ENCODE data around the gene PTPRR. TPM values are rescaled to one million over a fixed set of nuclear protein-coding genes. Genes with fewer than 3 reads are reported as not detected.
A peak's percentile ranks its signal among the peaks of the same experiment; 100 is the strongest.

PTPRR gene
- total and polyA plus RNA-seq, 8 donors = 0.45 to 11.1 (median 3.9) TPM; not detected in 2

DNA sequence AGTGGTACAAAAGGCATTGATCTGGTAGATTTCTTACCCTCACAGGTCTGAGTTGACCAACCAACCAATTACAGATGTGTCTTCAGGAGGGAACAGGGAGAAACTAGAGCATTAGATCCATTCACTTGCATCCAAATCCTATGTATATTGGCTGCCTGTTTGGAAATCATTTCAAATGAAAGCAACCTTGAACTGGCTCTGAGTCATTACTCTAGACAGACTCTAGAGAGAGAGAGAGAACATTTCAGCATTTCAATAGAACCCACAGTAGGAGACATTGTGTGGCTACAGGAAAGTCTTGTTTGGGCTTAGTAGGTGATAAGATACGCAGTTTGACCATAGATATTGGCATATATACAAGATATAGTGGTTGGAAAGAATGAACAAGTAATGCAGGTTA lies 114.5 kb downstream of the PTPRR start:
- H3K4me1 ChIP-seq = no peaks in the 10 kb centered on the region
- no peak for DNase-seq
- H3K27ac ChIP-seq = no peak overlapping the region
- TF ChIP-seq POLR2AphosphoS5 (IDR thresholded peaks at IDR 0.05) = peak in 2 of 3 donors; percentile 5 to 11
- no peak for TF ChIP-seq POLR2A (IDR thresholded peaks at IDR 0.05)
- H3K9me3 ChIP-seq = no peaks in the 10 kb centered on the region
- WGBS, 5 donors = 29 to 47% (median 38%) methylated on average over 1 of the region's 1 CpG
- H3K36me3 ChIP-seq = no peaks in the 10 kb centered on the region
- no peaks in the 10 kb centered on the region for H3K27me3 ChIP-seq
- intact Hi-C loops (cut with DNase I; ENCODE audit: low total_unique reads) = no loop called here
- H3K4me3 ChIP-seq = no peak overlapping the region

DNA sequence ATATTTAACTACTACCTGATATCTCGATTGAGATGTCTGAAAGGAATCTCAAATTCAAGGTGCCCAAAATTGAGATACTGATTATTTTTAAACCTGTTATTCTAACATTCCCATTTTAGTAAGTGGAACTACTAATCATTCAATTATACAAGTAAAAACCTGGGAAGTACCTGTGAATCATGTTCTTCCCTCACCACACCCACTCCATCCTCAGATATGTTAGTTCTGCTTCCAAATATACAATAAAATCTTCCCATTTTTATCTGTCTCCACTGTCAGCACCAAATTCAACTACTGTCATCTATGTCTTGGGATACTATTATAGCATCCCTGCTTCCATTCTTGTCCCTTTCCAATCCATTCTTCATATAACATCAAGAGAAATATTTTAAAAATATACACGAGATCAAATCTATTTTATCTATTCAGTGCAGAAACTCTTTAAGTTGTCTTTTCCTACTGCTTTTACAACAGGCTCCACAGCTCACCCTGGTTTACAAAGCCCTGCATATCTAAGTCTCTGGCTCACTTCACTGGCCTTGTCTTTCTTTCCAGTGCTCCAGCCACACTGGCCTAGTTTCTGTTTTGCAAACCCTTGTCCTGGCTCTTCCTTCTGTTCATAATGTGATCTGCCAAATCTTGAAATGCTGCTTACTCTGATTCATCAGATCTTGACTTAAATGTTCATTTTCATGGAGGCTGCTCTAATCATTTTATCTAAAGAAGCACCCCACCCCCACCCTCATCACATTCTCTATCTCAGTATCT lies 122.3 kb downstream of the PTPRR start:
- H3K36me3 ChIP-seq = no peaks in the 10 kb centered on the region
- peaks cover 0 to 5% (median 0%) of the 10 kb centered on the region in 4 donors for H3K4me1 ChIP-seq
- TF ChIP-seq, protein P1, sequence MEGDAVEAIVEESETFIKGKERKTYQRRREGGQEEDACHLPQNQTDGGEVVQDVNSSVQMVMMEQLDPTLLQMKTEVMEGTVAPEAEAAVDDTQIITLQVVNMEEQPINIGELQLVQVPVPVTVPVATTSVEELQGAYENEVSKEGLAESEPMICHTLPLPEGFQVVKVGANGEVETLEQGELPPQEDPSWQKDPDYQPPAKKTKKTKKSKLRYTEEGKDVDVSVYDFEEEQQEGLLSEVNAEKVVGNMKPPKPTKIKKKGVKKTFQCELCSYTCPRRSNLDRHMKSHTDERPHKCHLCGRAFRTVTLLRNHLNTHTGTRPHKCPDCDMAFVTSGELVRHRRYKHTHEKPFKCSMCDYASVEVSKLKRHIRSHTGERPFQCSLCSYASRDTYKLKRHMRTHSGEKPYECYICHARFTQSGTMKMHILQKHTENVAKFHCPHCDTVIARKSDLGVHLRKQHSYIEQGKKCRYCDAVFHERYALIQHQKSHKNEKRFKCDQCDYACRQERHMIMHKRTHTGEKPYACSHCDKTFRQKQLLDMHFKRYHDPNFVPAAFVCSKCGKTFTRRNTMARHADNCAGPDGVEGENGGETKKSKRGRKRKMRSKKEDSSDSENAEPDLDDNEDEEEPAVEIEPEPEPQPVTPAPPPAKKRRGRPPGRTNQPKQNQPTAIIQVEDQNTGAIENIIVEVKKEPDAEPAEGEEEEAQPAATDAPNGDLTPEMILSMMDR (IDR thresholded peaks at IDR 0.05) = no peak
- TF ChIP-seq POLR2AphosphoS5 (IDR thresholded peaks at IDR 0.05) = no peak
- TF ChIP-seq POLR2A (IDR thresholded peaks at IDR 0.05) = no peak
- TF ChIP-seq EP300 (IDR thresholded peaks at IDR 0.05) = no peak
- intact Hi-C loops (cut with DNase I; ENCODE audit: low total_unique reads) = no loop called here
- H3K4me3 ChIP-seq = no peak overlapping the region
- 75 to 91% (median 83%) methylated on average over 2 of the region's 2 CpGs for WGBS, 5 donors
- no peaks in the 10 kb centered on the region for H3K27me3 ChIP-seq
- DNase-seq = no peak
- H3K27ac ChIP-seq = no peak overlapping the region
- no peaks in the 10 kb centered on the region for H3K9me3 ChIP-seq

DNA sequence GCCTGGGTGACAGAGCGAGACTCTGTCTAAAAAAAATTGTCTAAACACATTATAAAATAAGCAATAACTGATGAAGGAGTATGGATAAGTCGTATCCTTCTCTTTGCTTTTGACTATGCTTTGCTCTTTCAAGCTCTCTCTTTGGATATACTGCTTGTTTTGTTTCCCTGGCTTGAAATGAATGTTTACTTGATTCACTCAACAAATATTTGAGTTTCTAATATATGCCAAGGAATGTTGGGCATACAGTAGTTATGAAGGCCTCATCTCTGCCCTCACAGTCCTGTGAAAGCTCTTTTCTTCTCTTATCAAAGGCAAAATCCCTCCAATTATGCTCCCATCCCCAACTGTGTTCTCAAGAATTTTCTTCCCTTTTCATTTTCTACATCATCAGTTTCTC lies 123.5 kb downstream of the PTPRR start:
- Histone ChIP-seq H3K9me3 (no peaks in the 10 kb centered on the region), H3K27ac (no peak overlapping the region), H3K27me3 (no peaks in the 10 kb centered on the region), H3K4me1 (peaks cover 0 to 5% (median 0%) of the 10 kb centered on the region in 4 donors), H3K36me3 (no peaks in the 10 kb centered on the region), H3K4me3 (no peak overlapping the region)
- no peak for TF ChIP-seq EP300 (IDR thresholded peaks at IDR 0.05)
- TF ChIP-seq POLR2A (IDR thresholded peaks at IDR 0.05) = no peak
- TF ChIP-seq POLR2AphosphoS5 (IDR thresholded peaks at IDR 0.05) = no peak
- TF ChIP-seq, protein P1 (IDR thresholded peaks at IDR 0.05) = no peak
- WGBS, 5 donors = 63 to 69% (median 65%) methylated on average over 2 of the region's 2 CpGs
- no peak for DNase-seq
- intact Hi-C loops (cut with DNase I; ENCODE audit: low total_unique reads) = no loop called here

DNA sequence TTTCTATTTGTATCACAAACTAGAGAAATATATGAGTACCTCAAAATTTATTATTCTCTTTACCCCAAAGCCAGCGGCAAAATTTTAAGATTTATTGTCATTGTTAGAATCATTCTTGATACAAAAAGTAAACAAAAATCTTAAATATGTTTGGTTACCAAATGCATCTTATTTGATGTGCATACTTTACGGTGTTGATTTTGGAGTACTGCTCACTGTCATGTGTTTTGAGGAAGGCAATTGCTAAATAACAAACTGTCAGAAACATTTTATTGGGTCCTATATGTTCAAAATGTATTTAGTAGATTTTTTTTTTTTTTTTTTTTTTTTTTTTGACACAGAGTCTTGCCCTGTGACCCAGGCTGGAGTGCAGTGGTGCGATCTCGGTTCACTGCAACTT lies 124.9 kb downstream of the PTPRR start:
- Histone ChIP-seq H3K27ac (no peak overlapping the region), H3K9me3 (no peaks in the 10 kb centered on the region), H3K4me3 (no peak overlapping the region), H3K4me1 (peaks cover 0 to 5% (median 0%) of the 10 kb centered on the region in 4 donors), H3K27me3 (no peaks in the 10 kb centered on the region), H3K36me3 (no peaks in the 10 kb centered on the region)
- TF ChIP-seq, protein P1 (IDR thresholded peaks at IDR 0.05) = no peak
- TF ChIP-seq EP300 (IDR thresholded peaks at IDR 0.05) = no peak
- no peak for TF ChIP-seq POLR2A (IDR thresholded peaks at IDR 0.05)
- no peak for TF ChIP-seq POLR2AphosphoS5 (IDR thresholded peaks at IDR 0.05)
- WGBS, 5 donors = 90 to 92% (median 91%) methylated on average over 4 of the region's 4 CpGs
- DNase-seq = no peak
- intact Hi-C loops (cut with DNase I; ENCODE audit: low total_unique reads) = no loop called here

DNA sequence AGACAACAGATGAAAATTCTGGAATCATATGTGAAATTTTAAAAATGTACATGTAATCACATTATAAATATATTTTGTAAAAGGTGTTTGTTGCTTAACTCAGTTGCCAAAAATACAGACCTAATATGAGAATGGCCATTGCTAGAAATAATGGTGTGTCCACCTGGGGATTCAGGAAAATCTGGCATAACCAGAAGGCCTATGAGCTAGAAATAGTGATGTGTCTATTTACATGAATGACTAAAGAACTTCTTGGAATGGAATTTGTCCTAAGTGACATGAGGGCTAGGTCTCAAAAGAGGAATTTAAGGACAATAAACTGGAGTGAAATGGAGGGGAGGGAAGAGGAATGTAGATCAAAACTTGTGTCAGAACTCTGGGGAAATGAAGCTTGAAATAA lies 126.4 kb downstream of the PTPRR start:
- H3K27ac ChIP-seq = no peak overlapping the region
- H3K4me1 ChIP-seq = peaks cover 0 to 5% (median 0%) of the 10 kb centered on the region in 4 donors
- intact Hi-C loops (cut with DNase I; ENCODE audit: low total_unique reads) = no loop called here
- TF ChIP-seq POLR2AphosphoS5 (IDR thresholded peaks at IDR 0.05) (no peak), EP300 (IDR thresholded peaks at IDR 0.05) (no peak), POLR2A (IDR thresholded peaks at IDR 0.05) (no peak)
- TF ChIP-seq, protein P1 (IDR thresholded peaks at IDR 0.05) = no peak
- H3K36me3 ChIP-seq = no peaks in the 10 kb centered on the region
- H3K4me3 ChIP-seq = no peak overlapping the region
- no peak for DNase-seq
- no peaks in the 10 kb centered on the region for H3K27me3 ChIP-seq
- H3K9me3 ChIP-seq = no peaks in the 10 kb centered on the region

All from stomach (tissue), 9 donors.